ENCODE data around the gene RPA3. TPM values are rescaled to one million over a fixed set of nuclear protein-coding genes. Genes with fewer than 3 reads are reported as not detected.

Gene RPA3
- total RNA-seq, 3 donors from 2014 or later, result 18.7 to 24.6 (median 22.3) TPM

DNA sequence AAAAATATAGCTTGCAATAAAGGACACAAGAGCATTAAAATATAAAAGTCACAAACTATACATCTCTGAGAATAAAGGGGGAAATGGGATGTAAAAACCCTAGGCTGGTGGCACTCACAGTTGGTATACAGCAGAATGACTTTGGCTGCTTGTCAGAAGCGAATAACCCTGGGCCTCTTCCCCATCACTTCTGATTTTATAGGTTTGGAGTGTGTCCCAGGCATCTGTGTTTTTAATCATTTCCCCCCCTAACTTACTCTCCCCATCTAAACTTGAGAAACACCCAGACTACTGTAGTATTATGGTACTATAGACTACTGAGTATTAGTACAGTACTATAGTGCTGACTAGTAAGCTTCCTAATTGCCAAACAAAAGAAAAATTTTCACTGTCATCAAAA, 1.8 kb upstream of the RPA3 start:
- no peaks in the 10 kb centered on the region for H3K4me1 ChIP-seq
- no peak overlapping the region for H3K27ac ChIP-seq
- no peaks in the 10 kb centered on the region for H3K9me3 ChIP-seq
- no peaks in the 10 kb centered on the region for H3K27me3 ChIP-seq
- DNase-seq (ENCODE audit: low spot score in 2 of 2), result no peak
- H3K4me3 ChIP-seq, result no peak overlapping the region
- TF ChIP-seq, protein P1, sequence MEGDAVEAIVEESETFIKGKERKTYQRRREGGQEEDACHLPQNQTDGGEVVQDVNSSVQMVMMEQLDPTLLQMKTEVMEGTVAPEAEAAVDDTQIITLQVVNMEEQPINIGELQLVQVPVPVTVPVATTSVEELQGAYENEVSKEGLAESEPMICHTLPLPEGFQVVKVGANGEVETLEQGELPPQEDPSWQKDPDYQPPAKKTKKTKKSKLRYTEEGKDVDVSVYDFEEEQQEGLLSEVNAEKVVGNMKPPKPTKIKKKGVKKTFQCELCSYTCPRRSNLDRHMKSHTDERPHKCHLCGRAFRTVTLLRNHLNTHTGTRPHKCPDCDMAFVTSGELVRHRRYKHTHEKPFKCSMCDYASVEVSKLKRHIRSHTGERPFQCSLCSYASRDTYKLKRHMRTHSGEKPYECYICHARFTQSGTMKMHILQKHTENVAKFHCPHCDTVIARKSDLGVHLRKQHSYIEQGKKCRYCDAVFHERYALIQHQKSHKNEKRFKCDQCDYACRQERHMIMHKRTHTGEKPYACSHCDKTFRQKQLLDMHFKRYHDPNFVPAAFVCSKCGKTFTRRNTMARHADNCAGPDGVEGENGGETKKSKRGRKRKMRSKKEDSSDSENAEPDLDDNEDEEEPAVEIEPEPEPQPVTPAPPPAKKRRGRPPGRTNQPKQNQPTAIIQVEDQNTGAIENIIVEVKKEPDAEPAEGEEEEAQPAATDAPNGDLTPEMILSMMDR (IDR thresholded peaks at IDR 0.05), result no peak
- no peak for TF ChIP-seq POLR2AphosphoS5 (IDR thresholded peaks at IDR 0.05)
- no peak for TF ChIP-seq POLR2A (IDR thresholded peaks at IDR 0.05)
- no peaks in the 10 kb centered on the region for H3K36me3 ChIP-seq
- intact Hi-C loops (cut with DNase I; ENCODE audit: low total_unique reads), result no loop called here

DNA sequence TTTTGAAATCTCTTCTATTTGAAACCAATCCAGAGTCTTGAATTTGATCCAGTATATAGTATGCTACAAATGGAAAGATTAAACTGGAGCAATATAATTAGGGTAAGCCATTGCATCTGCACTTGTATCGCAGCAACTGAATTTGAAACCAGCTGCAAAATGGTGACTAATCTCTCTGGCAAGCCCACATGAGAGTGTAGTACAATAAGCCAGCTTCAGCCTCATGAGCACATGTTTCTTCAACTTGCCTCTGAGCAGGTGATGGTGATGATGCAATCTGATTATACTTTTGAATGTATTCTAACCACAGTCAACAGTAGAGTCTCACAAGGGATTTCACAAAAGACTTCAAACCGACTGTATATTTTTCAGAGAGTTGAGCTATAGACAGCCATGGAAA, 829 bp upstream of the RPA3 start:
- TF ChIP-seq, protein P1 (IDR thresholded peaks at IDR 0.05), result no peak
- TF ChIP-seq POLR2A (IDR thresholded peaks at IDR 0.05), result no peak
- peak in 1 of 3 donors; percentile 44 for TF ChIP-seq POLR2AphosphoS5 (IDR thresholded peaks at IDR 0.05)
- intact Hi-C loops (cut with DNase I; ENCODE audit: low total_unique reads), result loop anchor here (5.0 kb wide), 1 partner anchor 243 kb away; no protein-coding TSS in a partner anchor
- Histone ChIP-seq H3K9me3 (no peaks in the 10 kb centered on the region), H3K27me3 (no peaks in the 10 kb centered on the region), H3K4me1 (no peaks in the 10 kb centered on the region), H3K36me3 (no peaks in the 10 kb centered on the region), H3K4me3 (no peak overlapping the region), H3K27ac (no peak overlapping the region)
- DNase-seq (ENCODE audit: low spot score in 2 of 2), result peak in 1 of 2 donors; percentile 37

DNA sequence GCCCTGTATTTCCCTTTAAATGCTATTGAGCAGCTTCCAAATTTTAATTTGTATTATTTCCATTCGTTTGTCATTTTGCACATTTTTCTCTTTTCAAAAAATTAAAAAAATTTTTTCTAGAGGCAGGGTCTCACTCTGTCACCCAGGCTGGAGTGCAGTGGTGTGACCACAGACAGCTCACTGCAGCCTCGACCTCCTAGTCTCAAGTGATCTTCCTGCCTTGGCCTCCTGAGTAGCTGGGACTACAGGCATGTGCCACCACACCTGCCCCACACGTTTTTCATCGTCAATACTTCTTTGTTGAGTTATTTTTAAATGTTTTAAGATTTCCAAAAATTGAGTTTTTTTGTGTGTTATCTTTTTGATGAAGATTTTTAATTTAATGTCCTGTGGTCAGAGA, 4.7 kb downstream of the RPA3 start:
- Histone ChIP-seq H3K27me3 (no peaks in the 10 kb centered on the region), H3K9me3 (no peaks in the 10 kb centered on the region), H3K36me3 (no peaks in the 10 kb centered on the region), H3K4me1 (no peaks in the 10 kb centered on the region), H3K4me3 (no peak overlapping the region), H3K27ac (no peak overlapping the region)
- no peak for DNase-seq (ENCODE audit: low spot score in 2 of 2)
- intact Hi-C loops (cut with DNase I; ENCODE audit: low total_unique reads), result no loop called here
- TF ChIP-seq POLR2AphosphoS5 (IDR thresholded peaks at IDR 0.05) (no peak), POLR2A (IDR thresholded peaks at IDR 0.05) (no peak)
- TF ChIP-seq, protein P1 (IDR thresholded peaks at IDR 0.05), result no peak

DNA sequence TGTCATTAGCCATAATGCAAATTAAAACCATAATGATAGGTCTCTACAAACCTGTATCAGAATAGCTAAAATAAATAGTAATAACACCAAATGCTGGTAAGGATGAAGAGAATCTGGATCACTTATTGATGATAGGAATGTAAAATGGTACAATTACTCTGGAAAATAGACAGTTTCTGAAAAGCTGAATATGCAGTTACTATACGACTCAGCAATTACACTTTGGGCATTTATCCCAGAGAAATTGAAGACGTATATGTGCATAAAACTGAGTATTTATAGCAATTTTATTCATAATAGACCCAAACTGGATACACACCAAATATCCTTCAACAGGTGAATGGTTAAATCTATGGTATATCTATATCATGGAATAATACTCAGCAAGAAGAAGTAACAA, 7.9 kb downstream of the RPA3 start:
- intact Hi-C loops (cut with DNase I; ENCODE audit: low total_unique reads), result no loop called here
- no peak for DNase-seq (ENCODE audit: low spot score in 2 of 2)
- peaks cover 0 to 9% of the 10 kb centered on the region in 2 donors for H3K4me1 ChIP-seq
- no peaks in the 10 kb centered on the region for H3K9me3 ChIP-seq
- H3K4me3 ChIP-seq, result no peak overlapping the region
- H3K36me3 ChIP-seq, result no peaks in the 10 kb centered on the region
- H3K27ac ChIP-seq, result no peak overlapping the region
- TF ChIP-seq, protein P1 (IDR thresholded peaks at IDR 0.05), result no peak
- no peak for TF ChIP-seq POLR2A (IDR thresholded peaks at IDR 0.05)
- TF ChIP-seq POLR2AphosphoS5 (IDR thresholded peaks at IDR 0.05), result no peak
- no peaks in the 10 kb centered on the region for H3K27me3 ChIP-seq

DNA sequence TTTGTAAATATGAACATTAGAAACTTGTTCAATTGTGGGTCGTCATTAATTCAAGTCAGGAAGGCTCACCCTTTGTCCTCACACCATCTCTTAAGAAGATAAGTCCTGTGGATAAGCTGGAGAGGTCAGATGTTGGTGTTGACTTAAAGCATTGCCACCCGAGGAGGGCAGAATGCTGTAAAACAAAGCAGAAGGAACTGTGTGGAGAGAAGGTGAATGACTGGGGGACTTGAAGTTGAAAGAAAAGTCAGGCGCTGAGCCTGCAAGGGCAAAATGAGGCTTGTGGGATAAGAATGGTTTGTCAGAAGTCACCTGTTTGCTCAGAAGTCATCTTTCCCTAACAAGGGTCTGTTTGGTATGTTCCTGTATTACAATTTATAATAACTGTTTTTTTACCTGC, 9.1 kb downstream of the RPA3 start:
- peaks cover 0 to 9% of the 10 kb centered on the region in 2 donors for H3K4me1 ChIP-seq
- H3K9me3 ChIP-seq, result no peaks in the 10 kb centered on the region
- H3K4me3 ChIP-seq, result no peak overlapping the region
- no peaks in the 10 kb centered on the region for H3K36me3 ChIP-seq
- no peak for DNase-seq (ENCODE audit: low spot score in 2 of 2)
- intact Hi-C loops (cut with DNase I; ENCODE audit: low total_unique reads), result no loop called here
- no peak overlapping the region for H3K27ac ChIP-seq
- H3K27me3 ChIP-seq, result no peaks in the 10 kb centered on the region
- TF ChIP-seq, protein P1 (IDR thresholded peaks at IDR 0.05), result no peak
